Measurements from ENCODE around the gene GRIN2A.

The GRIN2A gene

DNA sequence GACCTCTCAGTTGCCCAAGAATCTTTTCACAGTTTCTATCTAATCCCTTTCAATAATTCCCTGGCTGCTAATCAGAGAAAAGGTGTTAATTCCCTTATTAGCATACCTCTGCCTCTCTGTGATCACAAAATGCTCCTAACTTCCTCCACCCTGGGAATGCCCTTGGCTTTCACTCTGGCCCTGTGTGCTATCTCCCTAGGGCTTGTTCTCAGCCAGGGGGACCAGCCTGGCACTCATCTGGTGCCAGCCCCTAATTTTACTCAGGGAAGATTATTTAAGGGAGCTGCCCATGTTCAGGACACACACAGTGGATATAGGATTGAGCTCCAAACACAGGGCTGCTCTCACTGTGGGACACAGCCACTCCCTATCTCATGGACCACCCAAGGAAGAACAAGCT, 225.2 kb downstream of the GRIN2A start:
- no peak for DNase-seq

DNA sequence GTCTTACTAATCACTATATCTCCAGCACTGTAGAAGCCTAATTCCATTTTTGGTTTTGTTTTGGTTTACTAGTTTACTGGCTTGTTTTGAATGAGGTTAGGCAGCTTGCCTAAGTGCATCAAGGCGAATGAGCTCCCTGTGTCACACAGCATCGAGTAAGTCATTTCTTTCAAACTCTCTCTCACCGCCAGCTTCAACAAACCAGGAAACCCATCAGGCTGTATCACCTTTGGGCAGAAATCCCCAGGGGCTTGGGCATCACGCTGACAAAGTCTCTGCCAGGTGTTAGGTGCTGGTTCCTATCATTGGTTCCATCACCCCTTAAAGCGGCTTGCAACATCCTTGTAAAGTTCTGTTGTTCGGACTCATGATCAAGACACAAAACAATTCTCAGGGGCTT, 226.6 kb downstream of the GRIN2A start:
- DNase-seq = no peak

- DNase-seq = no peak
Observed at GRCh38 chr16:9953908-9954570, 228.2 kb downstream of the GRIN2A start.

DNA sequence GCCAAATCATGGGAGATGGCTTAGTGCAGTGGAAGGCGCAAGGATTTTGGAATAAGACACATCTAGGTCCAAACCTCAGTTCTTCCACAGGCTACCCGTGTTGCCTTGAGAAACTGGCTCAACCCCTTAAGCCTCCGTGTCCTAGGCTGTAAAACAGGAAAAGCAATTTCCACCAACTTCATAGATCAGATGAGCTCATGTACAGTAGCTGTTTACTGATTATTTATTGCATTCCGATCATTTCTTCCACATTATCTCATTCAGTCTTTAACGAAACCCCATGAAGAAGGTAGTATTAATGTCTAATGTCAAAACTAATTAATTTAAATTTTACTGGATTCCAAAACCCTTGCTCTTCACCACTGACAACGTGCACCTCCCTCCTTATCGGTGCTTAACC, 231.6 kb downstream of the GRIN2A start:
- no peak for DNase-seq

GRCh38 chr16:9949396-9949795, 232.8 kb downstream of the GRIN2A start:
- DNase-seq = no peak

GRCh38 chr16:9948933-9949332, 233.3 kb downstream of the GRIN2A start:
- no peak for DNase-seq

DNA sequence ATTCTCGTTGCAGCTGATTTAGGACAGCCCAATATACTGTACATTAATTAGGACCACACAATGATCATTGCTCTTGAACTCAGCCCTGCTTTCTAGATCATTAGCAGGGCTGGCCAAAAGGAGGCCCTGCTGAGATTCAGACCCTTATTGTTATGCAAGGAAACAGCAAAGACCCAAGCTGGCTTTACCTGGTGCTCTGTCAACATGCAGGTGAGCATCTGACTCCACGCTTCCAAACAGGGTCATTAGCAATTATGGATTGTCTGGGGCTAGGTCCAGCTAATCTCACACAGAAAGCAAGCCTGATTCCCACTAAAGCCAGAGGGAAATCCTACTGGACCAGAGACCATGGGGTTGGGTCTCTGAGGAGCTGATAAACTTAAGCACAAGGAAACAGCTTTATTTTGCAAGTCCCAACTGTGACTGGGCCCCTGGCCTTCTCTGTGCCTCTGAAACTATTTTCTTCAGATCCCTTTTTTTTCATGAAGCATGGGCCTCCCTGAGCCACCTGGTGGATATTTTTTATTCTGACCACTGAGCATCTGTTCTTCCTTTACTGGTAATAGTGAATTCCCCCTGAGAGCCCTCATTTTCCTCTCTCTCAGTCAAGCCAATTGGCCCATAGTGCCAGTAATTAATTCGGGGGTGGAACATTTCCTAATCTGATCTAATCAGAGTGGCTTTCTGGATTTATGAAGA, 236.1 kb downstream of the GRIN2A start:
- no peak for DNase-seq

GRCh38 chr16:9943121-9943520, 239.1 kb downstream of the GRIN2A start:
- no peak for DNase-seq

DNA sequence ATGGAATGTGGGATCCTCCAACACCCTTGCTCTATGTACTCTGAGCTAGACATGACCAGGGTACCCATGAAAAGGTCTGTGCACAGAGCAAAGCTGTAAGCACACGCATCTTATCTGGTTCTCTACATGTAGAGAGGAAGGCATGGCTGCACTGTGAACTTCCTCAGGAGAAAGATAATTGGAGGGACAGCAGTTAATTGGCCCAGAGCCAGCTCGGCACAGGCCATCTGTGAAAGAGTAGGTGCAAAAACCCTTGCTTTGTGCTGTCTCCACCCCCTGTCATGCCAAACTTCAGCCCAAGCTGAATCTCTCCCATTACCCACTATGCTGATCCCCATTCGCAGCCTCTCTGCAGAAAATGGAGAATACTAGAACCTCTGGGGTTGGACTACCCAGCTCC, 241.0 kb downstream of the GRIN2A start:
- DNase-seq = no peak

DNA sequence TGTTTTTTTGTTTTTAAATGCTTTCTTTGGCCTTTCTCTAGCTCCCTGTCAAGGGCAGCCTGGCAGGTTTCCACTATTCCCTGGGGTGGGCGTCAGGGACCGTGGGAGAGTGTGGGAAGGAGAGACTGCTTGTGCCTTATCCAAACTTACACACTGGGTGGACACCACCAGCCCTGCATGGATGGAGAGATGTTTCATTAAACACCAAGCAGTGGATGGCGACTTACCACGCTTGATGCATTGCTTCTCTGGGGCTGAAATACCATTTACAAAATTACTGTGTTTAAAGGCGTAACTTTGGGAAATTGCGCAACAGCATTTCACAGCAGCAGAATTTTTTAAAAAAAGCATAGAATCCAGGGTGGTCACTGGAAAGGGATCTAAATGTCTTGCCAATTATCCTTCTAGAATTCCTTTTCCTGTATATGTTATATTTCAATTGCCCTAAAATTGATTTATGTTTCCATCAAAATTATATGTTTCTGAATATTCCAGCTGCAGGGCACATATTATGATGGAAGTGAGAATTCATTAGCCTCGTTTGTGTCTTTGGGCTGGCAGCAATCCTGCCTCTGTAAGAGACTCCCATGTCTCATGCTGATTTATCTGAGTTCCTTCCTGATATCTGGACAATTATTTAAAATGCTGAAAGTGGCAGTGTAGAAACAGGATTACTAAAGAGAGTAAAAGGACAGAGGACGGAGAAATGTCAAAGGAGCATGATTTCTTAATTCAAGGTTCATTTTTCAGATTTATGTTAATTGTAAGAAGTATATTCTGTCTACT, 247.3 kb downstream of the GRIN2A start:
- DNase-seq = no peak

GRCh38 chr16:9932919-9933653, 249.1 kb downstream of the GRIN2A start:
- no peak for DNase-seq

- DNase-seq = no peak
Observed at GRCh38 chr16:9932000-9932399, 250.2 kb downstream of the GRIN2A start.

DNA sequence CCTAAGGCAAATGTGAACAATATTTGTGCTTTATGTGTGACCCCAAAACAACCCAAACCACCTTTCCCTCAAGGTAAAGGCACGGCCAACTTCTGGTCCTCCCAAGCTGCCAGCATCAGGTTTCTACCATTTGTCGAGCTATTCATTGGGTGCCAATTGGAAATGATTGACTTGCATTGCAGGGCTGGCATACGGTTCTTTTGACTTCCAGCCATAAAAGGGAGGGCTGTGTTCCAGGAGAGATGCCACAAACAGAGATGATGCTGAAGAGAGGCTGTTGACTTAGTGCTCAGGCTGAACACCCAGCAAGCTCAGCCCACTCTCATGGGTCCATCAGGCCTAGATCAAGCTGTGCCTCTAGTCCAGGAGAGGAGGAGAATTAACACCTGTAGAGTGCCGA, 252.4 kb downstream of the GRIN2A start:
- no peak for DNase-seq

GRCh38 chr16:9929313-9929712, 252.9 kb downstream of the GRIN2A start:
- no peak for DNase-seq

DNA sequence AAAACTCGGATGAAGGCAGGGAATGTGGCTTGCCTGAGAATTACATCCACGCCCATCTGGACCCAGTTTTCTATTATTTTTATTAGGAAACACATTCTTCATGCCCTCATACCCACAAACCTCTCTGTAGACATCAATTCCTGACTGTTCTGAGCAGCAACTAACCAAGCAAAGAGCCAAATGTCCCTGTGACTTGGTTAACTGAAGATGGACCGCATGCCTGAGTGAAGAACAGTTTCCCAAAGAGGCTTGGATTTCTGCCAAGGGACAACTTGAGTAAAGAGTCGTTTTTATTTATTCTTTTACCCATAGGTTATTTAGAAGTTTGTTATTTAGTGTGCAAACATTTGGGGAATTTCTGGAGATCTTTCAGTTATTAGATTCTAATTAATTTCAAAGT, 259.8 kb downstream of the GRIN2A start:
- DNase-seq = no peak

DNA sequence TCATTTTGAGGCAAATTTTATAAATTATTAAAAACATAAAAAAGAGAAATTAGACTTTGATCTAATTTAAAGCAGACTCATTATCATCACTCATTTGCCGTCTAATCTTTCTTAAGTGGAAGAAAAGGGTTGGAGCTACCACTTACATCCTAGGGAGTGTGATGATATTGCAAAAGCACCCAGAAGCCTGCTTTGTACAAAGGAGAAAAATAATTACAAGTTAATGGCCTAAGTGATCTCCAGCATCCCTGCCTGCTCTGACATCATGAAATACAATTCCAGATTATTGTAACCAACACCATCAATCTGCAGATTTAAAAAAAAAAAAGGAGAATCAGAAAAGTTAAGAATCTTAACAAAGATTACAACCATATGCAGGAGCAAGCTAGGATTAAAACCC, 260.2 kb downstream of the GRIN2A start:
- DNase-seq = no peak

- no peak for DNase-seq
Observed at GRCh38 chr16:9919460-9919859, 262.8 kb downstream of the GRIN2A start.

GRCh38 chr16:9917691-9918090, 264.5 kb downstream of the GRIN2A start:
- DNase-seq = no peak

DNA sequence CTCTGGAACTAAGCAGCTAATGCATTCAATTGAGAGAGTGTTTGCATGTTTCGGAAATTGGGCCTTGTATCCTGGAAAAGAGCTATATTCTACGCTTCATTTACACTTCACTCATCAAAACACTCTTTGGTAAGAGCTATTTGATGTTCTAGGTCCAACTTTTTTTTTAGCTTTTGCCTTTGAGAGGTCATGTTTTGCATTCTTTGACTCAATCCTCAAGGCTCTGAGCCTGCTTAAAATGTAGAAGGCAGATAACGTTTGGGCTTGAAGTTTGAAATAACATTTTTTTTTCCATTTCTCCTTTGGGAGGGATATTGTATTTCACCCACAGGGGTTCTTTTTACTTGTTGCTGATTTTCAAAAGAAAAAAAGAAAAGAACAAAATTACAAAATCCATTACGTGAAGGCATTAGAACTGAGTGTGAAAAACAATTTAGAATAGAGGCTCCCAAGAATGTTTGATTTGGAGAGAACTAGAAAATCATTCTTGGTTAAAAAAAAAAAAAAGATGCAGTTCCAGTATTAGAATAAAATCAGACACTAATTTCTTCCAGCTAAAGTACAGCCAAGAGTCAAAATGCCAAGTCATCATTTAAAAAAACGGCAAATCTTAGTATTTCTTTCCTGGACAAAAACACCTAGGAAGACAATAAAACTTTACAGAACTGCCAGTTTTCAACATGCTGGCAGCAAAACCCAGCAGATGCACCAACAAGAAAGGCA, 268.5 kb downstream of the GRIN2A start:
- DNase-seq = no peak

- DNase-seq = no peak
Observed at GRCh38 chr16:9911989-9912388, 270.2 kb downstream of the GRIN2A start.

GRCh38 chr16:9911231-9911630, 271.0 kb downstream of the GRIN2A start:
- DNase-seq = no peak

GRCh38 chr16:9909072-9909825, 273.0 kb downstream of the GRIN2A start:
- no peak for DNase-seq

Measured in T-helper 2 cell (primary cell).